NB4 (cell line): Measurements from ENCODE around the gene GRM7.

Experiments used
- CTCF ChIP-seq: IDR thresholded peaks from one replicate; pipeline ENCODE4 v1.5.1; 2012; ENCODE audit warnings: low read depth, low read length
- MYC ChIP-seq: IDR thresholded peaks from 2 replicates; pipeline ENCODE4 v1.6.1; 2011; ENCODE audit warnings: low read depth, low read length
- POLR2A ChIP-seq: IDR thresholded peaks from 2 replicates; pipeline ENCODE4 v1.6.1; 2011; ENCODE audit warnings: mild to moderate bottlenecking; ENCODE audit not compliant: insufficient read length; ENCODE audit errors: extremely low read depth

GRCh38 chr3:7025581-7026300 lies 164.8 kb downstream of the GRM7 start:
- no peak for TF ChIP-seq CTCF
- TF ChIP-seq POLR2A: no peak
- no peak for TF ChIP-seq MYC
